ENCODE measurements around the gene RASA4.
"Not testable (repeated sequence)": the region's sequence is repeated elsewhere in the genome, so short reads cannot be mapped to it uniquely, and the experiment has no call there.

DNA sequence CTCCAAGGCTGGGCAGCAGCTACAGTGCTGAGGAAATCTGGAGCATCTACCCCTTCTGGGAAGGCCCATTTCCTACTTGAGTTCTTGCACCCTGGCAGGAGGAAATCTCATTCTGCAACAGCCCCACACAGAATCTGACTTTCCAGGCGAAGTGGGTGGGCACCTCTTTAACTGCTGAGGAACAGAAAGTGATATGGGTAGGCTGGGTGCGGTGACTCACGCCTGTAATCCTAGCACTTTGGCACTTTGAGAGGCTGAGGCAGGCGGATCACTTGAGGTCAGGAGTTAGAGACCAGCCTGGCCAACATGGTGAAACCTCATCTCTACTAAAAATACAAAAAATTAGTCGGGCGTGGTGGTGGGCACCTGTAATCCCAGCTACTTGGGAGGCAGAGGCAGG lies 41.9 kb downstream of the RASA4 start:
- TF ChIP-seq, protein P1, sequence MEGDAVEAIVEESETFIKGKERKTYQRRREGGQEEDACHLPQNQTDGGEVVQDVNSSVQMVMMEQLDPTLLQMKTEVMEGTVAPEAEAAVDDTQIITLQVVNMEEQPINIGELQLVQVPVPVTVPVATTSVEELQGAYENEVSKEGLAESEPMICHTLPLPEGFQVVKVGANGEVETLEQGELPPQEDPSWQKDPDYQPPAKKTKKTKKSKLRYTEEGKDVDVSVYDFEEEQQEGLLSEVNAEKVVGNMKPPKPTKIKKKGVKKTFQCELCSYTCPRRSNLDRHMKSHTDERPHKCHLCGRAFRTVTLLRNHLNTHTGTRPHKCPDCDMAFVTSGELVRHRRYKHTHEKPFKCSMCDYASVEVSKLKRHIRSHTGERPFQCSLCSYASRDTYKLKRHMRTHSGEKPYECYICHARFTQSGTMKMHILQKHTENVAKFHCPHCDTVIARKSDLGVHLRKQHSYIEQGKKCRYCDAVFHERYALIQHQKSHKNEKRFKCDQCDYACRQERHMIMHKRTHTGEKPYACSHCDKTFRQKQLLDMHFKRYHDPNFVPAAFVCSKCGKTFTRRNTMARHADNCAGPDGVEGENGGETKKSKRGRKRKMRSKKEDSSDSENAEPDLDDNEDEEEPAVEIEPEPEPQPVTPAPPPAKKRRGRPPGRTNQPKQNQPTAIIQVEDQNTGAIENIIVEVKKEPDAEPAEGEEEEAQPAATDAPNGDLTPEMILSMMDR (IDR thresholded peaks at IDR 0.05; ENCODE audit: low read length) = not testable (repeated sequence)
- not testable (repeated sequence) for TF ChIP-seq EZH2 (IDR thresholded peaks at IDR 0.05; ENCODE audit: borderline replicate concordance, low read length)

Data from OCI-LY1 (cell line).